Mesendoderm (in vitro differentiated cells): Measurements from ENCODE around the gene KLHL35. TPM values are rescaled to one million over a fixed set of nuclear protein-coding genes. Genes with fewer than 3 reads are reported as not detected.

Experiments used
- DNase-seq: peaks from one replicate; pipeline ENCODE4 v3.0.0; 2013
- H2AK5ac ChIP-seq: 2 replicates; pipeline ENCODE4 v1.6.1; 2013; ENCODE audit warnings: low read length, inconsistent platforms
- H2BK120ac ChIP-seq: 2 replicates; pipeline ENCODE4 v1.6.1; 2013; ENCODE audit warnings: low read depth, mild to moderate bottlenecking, low read length, moderate library complexity, mixed read lengths
- H2BK15ac ChIP-seq: replicated peaks from 2 replicates; pipeline ENCODE4 v1.6.1; 2013; ENCODE audit warnings: low read depth, mild to moderate bottlenecking, moderate library complexity
- H2BK5ac ChIP-seq: 2 replicates; pipeline ENCODE4 v1.6.1; 2013; ENCODE audit warnings: low read length, inconsistent platforms
- H3K18ac ChIP-seq: 2 replicates; pipeline ENCODE4 v1.6.1; 2013; ENCODE audit warnings: mild to moderate bottlenecking, low read length, mixed read lengths
- H3K23ac ChIP-seq: one replicate; pipeline ENCODE4 v1.6.1; 2013; ENCODE audit warnings: low read length
- H3K27ac ChIP-seq: 2 replicates; pipeline ENCODE4 v1.5.1; 2013; ENCODE audit warnings: low read depth, mild to moderate bottlenecking, inconsistent platforms, low read length, moderate library complexity
- H3K27me3 ChIP-seq: 2 replicates; pipeline ENCODE4 v1.6.1; 2013; ENCODE audit warnings: low read length, control low read depth, mild to moderate bottlenecking, inconsistent platforms; ENCODE audit not compliant: insufficient read depth, poor library complexity
- H3K36me3 ChIP-seq: 2 replicates; pipeline ENCODE4 v1.6.1; 2013; ENCODE audit warnings: low read length, inconsistent platforms; ENCODE audit not compliant: control insufficient read depth, insufficient read depth
- H3K4ac ChIP-seq: one replicate; pipeline ENCODE4 v1.6.1; 2013; ENCODE audit warnings: low read depth, mild to moderate bottlenecking, low read length, moderate library complexity
- H3K4me1 ChIP-seq: 2 replicates; pipeline ENCODE4 v1.6.1; 2013; ENCODE audit warnings: low read depth, low read length, inconsistent platforms; ENCODE audit not compliant: control insufficient read depth
- H3K4me2 ChIP-seq: 2 replicates; pipeline ENCODE4 v1.6.1; 2013; ENCODE audit warnings: low read length
- H3K4me3 ChIP-seq: 2 replicates; pipeline ENCODE4 v1.5.1; 2013; ENCODE audit warnings: mild to moderate bottlenecking, low read length
- H3K56ac ChIP-seq: one replicate; pipeline ENCODE4 v1.6.1; 2013; ENCODE audit warnings: low read length
- H3K79me1 ChIP-seq: 2 replicates; pipeline ENCODE4 v1.6.1; 2013; ENCODE audit warnings: low read length, inconsistent platforms
- H3K79me2 ChIP-seq: 2 replicates; pipeline ENCODE4 v1.6.1; 2013; ENCODE audit warnings: mild to moderate bottlenecking, low read length; ENCODE audit not compliant: control insufficient read depth, insufficient read depth
- H3K9ac ChIP-seq: 2 replicates; pipeline ENCODE4 v1.6.1; 2013; ENCODE audit warnings: low read length, inconsistent platforms
- H4K5ac ChIP-seq: one replicate; pipeline ENCODE4 v1.6.1; 2013; ENCODE audit warnings: low read length
- H4K8ac ChIP-seq: one replicate; pipeline ENCODE4 v1.6.1; 2013; ENCODE audit warnings: low read depth, mild to moderate bottlenecking, control low read depth, low read length, moderate library complexity
- WGBS: extraction: QIAGEN DNeasy Blood & Tissue Kit; methylation state at CpG from one replicate; pipeline ENCODE4 v1.1.7; 2013; ENCODE audit warnings: low lambda C conversion rate, missing lambda C conversion rate; ENCODE audit not compliant: insufficient coverage; ENCODE audit errors: extremely low coverage; 5-methylcytosine and 5-hydroxymethylcytosine counted together
- small RNA-seq: library from polyadenylated mRNA; stranded (forward); fragments of <200 nt; extraction: miRNeasy Mini kit (QIAGEN cat#:217004); gene quantifications from one replicate; pipeline ENCODE3, GENCODE V24; 2013; ENCODE audit not compliant: insufficient read depth

KLHL35 gene

DNA sequence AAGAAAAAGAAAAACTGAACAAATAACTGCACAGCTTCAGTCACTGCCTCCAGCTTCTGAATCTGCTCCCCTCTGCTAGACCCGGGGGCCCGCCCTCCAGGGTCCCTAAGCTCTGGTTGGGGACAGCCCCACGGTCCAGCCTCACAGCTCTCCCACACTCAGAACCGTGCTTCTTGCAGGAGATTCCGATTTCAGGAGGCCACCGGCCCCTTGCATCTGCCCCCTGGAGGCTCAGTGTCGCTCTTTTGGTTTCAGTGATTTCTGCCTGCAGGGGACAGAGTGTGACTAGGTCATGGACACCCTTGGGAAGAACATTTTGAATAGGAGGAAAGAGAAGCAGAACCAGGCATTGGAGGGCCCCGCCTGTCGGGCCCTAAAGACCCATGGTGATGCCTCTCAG, 56.8 kb downstream of the KLHL35 start:
- WGBS: no CpG with 5 or more reads among the region's 9 CpGs
- Histone ChIP-seq H3K27ac (no peak overlapping the region), H3K4ac (peak overlapping the region; percentile 20)

DNA sequence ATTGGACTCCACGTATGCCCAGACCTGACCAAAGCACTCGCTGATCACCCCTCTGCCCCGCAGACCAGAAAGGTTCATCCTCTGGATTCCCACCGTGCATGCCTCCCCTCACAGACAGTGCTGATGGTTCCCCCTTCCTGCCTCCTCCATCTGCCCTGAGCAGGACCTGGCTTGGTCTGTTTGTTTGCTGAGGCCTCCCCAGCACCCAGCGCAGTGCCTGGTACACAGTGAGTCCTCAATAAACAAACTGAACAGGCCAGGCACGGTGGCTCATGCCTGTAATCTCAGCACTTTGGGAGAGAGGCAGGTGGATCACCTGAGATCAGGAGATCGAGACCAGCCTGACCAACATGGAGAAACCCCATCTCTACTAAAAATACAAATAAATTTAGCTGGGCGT, 57.4 kb downstream of the KLHL35 start:
- H4K5ac ChIP-seq: no peak overlapping the region
- no peaks in the 10 kb centered on the region for H3K79me2 ChIP-seq
- H3K79me1 ChIP-seq: no peaks in the 10 kb centered on the region
- no peak overlapping the region for H3K18ac ChIP-seq
- H3K4me1 ChIP-seq: peaks cover 2% of the 10 kb centered on the region
- H3K27me3 ChIP-seq: no peaks in the 10 kb centered on the region
- H3K9ac ChIP-seq: no peak overlapping the region
- no peak overlapping the region for H3K23ac ChIP-seq
- no peaks in the 10 kb centered on the region for H3K36me3 ChIP-seq
- DNase-seq: no peak
- H2BK5ac ChIP-seq: no peak overlapping the region
- H3K27ac ChIP-seq: no peak overlapping the region
- peak overlapping the region; percentile 10 for H3K56ac ChIP-seq
- H3K4me3 ChIP-seq: no peak overlapping the region
- no peak overlapping the region for H2BK15ac ChIP-seq
- no peak overlapping the region for H4K8ac ChIP-seq
- no peak overlapping the region for H3K4ac ChIP-seq
- H3K4me2 ChIP-seq: no peak overlapping the region
- peak overlapping the region; percentile 18 for H2AK5ac ChIP-seq
- WGBS: no CpG with 5 or more reads among the region's 8 CpGs
- H2BK120ac ChIP-seq: no peak overlapping the region

More for the DNA sequence above, 56.8 kb downstream of the KLHL35 start:
- Histone ChIP-seq H3K9ac (no peak overlapping the region), H3K56ac (peak overlapping the region; percentile 60), H3K18ac (no peak overlapping the region), H2BK5ac (no peak overlapping the region), H4K5ac (no peak overlapping the region), H3K79me1 (no peaks in the 10 kb centered on the region), H4K8ac (no peak overlapping the region), H3K4me3 (no peak overlapping the region), H3K27me3 (no peaks in the 10 kb centered on the region), H3K4me1 (peaks cover 2% of the 10 kb centered on the region), H3K79me2 (no peaks in the 10 kb centered on the region), H2AK5ac (no peak overlapping the region), H3K36me3 (no peaks in the 10 kb centered on the region), H2BK120ac (no peak overlapping the region), H3K4me2 (no peak overlapping the region), H2BK15ac (no peak overlapping the region), H3K23ac (no peak overlapping the region)
- DNase-seq: peak; percentile 69

DNA sequence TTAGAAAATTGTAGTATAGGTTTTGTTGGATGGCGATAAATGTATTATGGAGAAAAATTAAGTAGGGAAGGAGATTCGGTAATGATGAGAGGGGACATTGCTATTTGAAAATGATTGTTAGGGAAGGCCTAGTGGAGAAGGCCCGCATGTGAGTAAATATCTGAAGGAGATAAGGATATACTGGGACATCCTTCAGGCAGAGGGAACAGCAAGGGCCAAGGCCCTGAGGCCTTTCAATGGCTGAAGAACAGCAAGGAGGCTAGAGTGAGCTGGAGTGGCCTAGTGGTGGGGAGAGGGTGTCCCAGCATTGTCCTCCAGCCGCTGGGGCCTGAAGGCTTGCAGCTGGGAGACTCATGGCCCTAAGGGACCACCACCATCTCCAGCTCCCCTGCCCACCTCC, 58.4 kb downstream of the KLHL35 start:
- H3K18ac ChIP-seq: no peak overlapping the region
- H3K4me2 ChIP-seq: no peak overlapping the region
- H2BK5ac ChIP-seq: no peak overlapping the region
- no peak overlapping the region for H3K4me3 ChIP-seq
- H3K9ac ChIP-seq: no peak overlapping the region
- H2AK5ac ChIP-seq: no peak overlapping the region
- H2BK15ac ChIP-seq: no peak overlapping the region
- no peak overlapping the region for H3K23ac ChIP-seq
- H4K5ac ChIP-seq: no peak overlapping the region
- no peak overlapping the region for H3K4ac ChIP-seq
- no peaks in the 10 kb centered on the region for H3K36me3 ChIP-seq
- H2BK120ac ChIP-seq: no peak overlapping the region
- H3K4me1 ChIP-seq: peaks cover 2% of the 10 kb centered on the region
- H3K79me2 ChIP-seq: no peaks in the 10 kb centered on the region
- no peak overlapping the region for H3K56ac ChIP-seq
- no peaks in the 10 kb centered on the region for H3K27me3 ChIP-seq
- WGBS: 100% methylated on average over 2 of the region's 4 CpGs
- no peak overlapping the region for H3K27ac ChIP-seq
- no peak for DNase-seq
- H3K79me1 ChIP-seq: no peaks in the 10 kb centered on the region
- H4K8ac ChIP-seq: no peak overlapping the region

DNA sequence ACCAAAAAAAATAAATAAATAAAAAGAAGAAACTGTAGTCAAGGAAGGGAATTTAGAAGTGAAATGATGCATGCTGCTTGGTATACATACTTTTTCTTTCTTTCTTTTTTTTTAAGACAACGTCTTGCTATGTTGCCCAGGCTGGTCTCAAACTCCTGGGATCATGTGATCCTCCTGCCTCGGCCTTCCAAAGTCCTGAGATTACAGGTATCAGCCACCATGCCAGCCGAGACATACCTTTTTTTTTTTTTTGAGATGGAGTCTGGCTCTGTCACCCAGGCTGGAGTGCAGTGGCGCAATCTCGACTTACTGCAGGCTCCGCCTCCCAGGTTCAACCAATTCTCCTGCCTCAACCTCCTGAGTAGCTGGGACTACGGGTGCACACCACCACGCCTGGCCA, 59.8 kb downstream of the KLHL35 start:
- H2AK5ac ChIP-seq: no peak overlapping the region
- H3K56ac ChIP-seq: no peak overlapping the region
- DNase-seq: no peak
- H3K4me3 ChIP-seq: no peak overlapping the region
- H3K4me2 ChIP-seq: no peak overlapping the region
- no peak overlapping the region for H3K23ac ChIP-seq
- no peak overlapping the region for H3K27ac ChIP-seq
- H3K36me3 ChIP-seq: no peaks in the 10 kb centered on the region
- H2BK5ac ChIP-seq: no peak overlapping the region
- no peak overlapping the region for H2BK15ac ChIP-seq
- H3K79me1 ChIP-seq: no peaks in the 10 kb centered on the region
- no peak overlapping the region for H3K4ac ChIP-seq
- no peak overlapping the region for H3K18ac ChIP-seq
- no peak overlapping the region for H2BK120ac ChIP-seq
- no peaks in the 10 kb centered on the region for H3K79me2 ChIP-seq
- H3K27me3 ChIP-seq: no peaks in the 10 kb centered on the region
- H4K5ac ChIP-seq: no peak overlapping the region
- H3K9ac ChIP-seq: no peak overlapping the region
- WGBS: no CpG with 5 or more reads among the region's 8 CpGs
- H3K4me1 ChIP-seq: peaks cover 2% of the 10 kb centered on the region
- H4K8ac ChIP-seq: no peak overlapping the region

Small RNAs within 50 kb of the gene (small RNA-seq; reads per million reads assigned to genes)
- gene SNORD15A (not detected), gene SNORD15B (41.7 reads per million, percentile 94 among the genes with 10 or more reads in this experiment)
